ENCODE measurements around the gene FBXL15.

- no peak for TF ChIP-seq CTCF (IDR thresholded peaks at IDR 0.05; ENCODE audit: low read depth, low read length, poor library complexity, severe bottlenecking)
- TF ChIP-seq EZH2phosphoT487 (IDR thresholded peaks at IDR 0.05; ENCODE audit: borderline replicate concordance, low read length): no peak
These were observed 22.2 kb upstream of the FBXL15 start for GRCh38 chr10:102398172-102399020.
